AG08396 (cell line): ENCODE measurements around the gene MYBPC2.
"Not testable (repeated sequence)": the region's sequence is repeated elsewhere in the genome, so short reads cannot be mapped to it uniquely, and the experiment has no call there.

ENCODE experiments used
- DNase-seq: peaks from one replicate; pipeline ENCODE4 v3.0.0; 2012; ENCODE audit warnings: low spot score, mixed read lengths

Gene MYBPC2

GRCh38 chr19:50432221-50433028 lies at the start of gene MYBPC2:
MYBPC2 (plus strand) TSS chr19:50432892; CDS start chr19:50432954, 62 bp downstream.
- DNase-seq = no peak

- DNase-seq = peak; percentile 16
Measured at GRCh38 chr19:50383001-50383851, 49.5 kb upstream of the MYBPC2 start.

DNA sequence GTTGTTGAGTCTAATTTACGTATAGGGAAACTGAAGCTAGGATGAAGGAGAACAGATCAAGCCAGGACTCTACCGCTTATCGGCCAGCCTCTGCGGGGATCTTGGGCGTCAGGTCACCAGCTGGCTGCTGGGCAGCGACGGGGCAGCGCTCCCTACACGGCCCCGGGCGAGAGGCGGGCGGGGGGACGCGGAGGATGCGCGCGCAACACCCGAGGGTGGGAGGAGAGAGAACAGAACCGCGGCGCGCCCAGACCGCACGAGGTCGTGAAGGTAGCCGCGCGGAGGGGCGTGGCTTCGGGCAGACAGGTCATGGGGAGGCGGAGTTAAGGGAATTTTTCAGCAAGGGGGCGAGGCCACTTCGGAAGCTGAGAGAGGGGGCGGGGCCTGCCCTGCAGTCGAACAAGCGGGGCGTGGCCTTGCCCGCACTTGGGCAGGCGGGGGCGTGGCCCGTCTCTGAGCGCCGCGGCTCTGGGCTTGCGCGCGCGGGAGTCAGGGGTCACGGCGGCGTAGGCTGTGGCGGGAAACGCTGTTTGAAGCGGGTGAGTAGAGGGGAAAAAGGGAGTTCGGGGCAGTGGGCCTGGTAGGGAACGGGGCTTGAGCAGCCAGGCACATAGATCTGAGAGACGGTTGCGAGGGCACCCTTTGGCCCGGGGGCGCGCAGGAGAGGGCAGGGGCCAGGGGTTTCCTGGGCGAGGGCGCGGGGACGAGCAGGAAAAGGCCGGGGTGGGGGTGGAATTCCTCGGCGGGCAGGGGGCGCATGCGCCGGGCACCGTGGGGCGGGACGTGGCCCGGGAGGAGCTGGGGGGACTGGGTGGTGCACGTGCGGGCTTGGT lies 48.6 kb upstream of the MYBPC2 start, which contains the start of gene POLD1:
TSS of gene POLD1 (plus strand) at position 496 of the 833 bp plus-strand sequence. CDS start 14,505 bp downstream, outside the sequence.
- DNase-seq = peak; percentile 99

GRCh38 chr19:50384685-50385535 lies 47.8 kb upstream of the MYBPC2 start:
- peak; percentile 26 for DNase-seq

GRCh38 chr19:50387176-50387867 lies 45.4 kb upstream of the MYBPC2 start:
- DNase-seq = no peak

DNA sequence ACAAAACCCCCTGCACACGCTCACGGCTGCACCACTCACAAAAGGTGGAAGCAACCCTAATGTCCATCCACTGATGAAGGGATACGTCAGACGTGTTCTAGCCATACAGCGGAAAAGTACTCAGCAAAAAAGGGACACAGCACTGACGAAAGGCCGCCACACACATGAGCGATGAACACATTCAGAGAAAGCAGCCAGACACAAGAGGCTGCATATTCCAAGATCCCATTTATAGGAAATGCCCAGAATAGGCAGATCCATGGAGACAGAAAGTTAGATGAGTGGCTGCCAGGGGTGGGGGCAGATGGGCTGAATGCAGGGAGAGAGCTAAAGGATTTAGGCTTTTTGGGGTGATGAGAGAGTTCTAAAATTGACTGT lies 44.8 kb upstream of the MYBPC2 start:
- no peak for DNase-seq

- DNase-seq = not testable (repeated sequence)
Measured at GRCh38 chr19:50390295-50390694, 42.4 kb upstream of the MYBPC2 start.

GRCh38 chr19:50390952-50391351 lies 41.7 kb upstream of the MYBPC2 start:
- DNase-seq = not testable (repeated sequence)

GRCh38 chr19:50392759-50393158 lies 39.9 kb upstream of the MYBPC2 start:
- no peak for DNase-seq

GRCh38 chr19:50393589-50393988 lies 39.1 kb upstream of the MYBPC2 start:
- no peak for DNase-seq

DNA sequence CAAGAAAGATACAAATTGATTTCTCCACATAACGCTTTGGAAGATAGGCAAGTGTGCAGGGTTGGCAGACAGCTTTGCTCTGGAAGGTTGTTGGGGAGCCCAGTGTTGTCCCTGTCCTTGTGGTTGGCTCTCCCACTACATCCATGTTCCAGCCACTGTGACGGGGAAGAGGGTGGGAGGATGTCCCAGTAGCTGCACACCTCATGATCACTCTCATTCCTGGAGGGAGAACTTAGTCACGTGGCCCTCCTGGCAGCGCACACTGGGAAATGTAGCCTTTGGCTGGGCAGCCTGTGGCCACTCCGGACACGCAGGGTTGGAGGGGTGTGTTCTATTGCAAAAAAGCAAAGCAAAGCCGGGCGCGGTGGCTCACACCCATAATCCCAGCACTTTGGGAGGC lies 38.7 kb upstream of the MYBPC2 start:
- no peak for DNase-seq

DNA sequence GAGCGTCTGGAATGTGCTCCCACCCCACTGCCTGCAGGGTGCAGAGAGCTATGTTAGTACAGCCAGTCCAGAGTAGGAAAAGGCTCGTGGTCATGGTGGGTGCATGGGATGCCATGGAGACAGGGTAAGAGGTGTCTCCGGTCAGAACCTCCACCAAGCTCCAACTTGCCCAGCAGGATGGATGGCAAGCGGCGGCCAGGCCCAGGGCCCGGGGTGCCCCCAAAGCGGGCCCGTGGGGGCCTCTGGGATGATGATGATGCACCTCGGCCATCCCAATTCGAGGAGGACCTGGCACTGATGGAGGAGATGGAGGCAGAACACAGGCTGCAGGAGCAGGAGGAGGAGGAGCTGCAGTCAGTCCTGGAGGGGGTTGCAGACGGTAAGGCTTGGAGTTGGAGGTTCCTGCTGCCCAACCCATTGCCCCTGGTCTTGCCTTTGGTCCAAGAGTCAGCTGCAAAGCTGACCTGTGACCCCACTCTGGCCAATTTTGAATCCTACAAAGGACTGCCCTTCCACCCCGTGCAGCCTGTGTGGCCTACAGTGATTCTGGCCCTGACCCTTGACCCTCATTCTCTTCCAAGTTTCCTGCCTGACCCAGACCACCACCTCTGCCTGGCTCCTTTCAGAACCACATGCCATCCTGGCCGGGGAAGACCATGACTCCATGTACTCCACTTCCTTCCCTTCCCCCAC lies 33.9 kb upstream of the MYBPC2 start:
- no peak for DNase-seq

DNA sequence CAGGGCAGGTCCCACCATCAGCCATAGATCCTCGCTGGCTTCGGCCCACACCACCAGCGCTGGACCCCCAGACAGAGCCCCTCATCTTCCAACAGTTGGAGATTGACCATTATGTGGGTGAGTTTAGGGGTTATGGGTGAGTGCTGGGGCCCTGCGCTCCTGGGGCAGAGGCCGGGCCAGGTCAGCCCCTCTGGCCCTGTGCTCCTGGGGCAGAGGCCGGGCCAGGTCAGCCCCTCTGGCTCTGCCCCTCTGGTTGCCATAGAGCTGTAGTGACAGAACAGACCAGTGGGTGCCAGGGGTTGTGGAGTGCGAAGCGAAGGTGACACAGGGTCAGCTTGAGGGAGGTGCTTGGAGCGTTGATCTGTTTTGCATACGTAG lies 33.3 kb upstream of the MYBPC2 start:
- DNase-seq = no peak

GRCh38 chr19:50401605-50402450 lies 30.9 kb upstream of the MYBPC2 start:
- DNase-seq = no peak

DNA sequence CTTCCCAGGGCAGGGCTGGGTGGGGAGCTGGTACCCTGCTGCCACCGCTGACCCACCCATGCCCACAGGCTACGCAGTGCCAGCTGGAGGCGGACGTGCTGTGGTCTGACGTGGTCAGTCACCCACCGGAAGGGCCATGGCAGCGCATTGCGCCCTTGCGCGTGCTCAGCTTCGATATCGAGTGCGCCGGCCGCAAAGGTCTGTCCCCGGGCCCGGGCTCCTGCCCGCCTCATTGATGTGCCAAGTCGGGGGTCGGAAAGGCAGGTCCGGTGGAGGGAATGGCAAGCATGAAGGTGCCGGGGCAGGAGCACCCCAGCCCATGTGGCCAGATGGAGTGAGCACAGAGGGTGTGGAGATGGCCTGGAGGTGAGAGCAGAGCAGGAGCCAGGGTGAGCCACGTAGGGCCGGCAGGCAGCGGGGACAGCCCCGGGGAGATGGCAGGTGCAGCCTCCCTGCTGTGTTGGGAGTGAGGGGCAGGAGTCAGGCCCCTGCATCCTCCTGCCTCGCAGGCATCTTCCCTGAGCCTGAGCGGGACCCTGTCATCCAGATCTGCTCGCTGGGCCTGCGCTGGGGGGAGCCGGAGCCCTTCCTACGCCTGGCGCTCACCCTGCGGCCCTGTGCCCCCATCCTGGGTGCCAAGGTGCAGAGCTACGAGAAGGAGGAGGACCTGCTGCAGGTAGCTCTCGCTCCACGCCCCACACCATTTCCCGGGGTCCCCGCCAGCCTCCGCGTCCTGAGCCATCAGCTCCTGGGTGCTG lies 30.0 kb upstream of the MYBPC2 start:
- DNase-seq = no peak

- no peak for DNase-seq
Measured at GRCh38 chr19:50406156-50406820, 26.4 kb upstream of the MYBPC2 start.

DNA sequence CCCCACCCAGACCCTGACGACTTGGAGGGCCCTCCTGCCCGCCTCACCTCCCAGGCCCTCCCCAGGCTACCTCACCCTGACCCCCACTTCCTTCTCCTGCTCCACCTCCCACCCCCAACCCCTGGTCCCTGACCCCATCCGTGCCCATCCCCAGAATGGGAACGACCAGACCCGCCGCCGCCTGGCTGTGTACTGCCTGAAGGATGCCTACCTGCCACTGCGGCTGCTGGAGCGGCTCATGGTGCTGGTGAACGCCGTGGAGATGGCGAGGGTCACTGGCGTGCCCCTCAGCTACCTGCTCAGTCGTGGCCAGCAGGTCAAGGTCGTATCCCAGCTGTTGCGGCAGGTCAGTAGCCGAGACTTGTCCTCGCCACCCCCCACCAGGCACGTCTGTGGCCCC lies 25.9 kb upstream of the MYBPC2 start:
- DNase-seq = no peak

DNA sequence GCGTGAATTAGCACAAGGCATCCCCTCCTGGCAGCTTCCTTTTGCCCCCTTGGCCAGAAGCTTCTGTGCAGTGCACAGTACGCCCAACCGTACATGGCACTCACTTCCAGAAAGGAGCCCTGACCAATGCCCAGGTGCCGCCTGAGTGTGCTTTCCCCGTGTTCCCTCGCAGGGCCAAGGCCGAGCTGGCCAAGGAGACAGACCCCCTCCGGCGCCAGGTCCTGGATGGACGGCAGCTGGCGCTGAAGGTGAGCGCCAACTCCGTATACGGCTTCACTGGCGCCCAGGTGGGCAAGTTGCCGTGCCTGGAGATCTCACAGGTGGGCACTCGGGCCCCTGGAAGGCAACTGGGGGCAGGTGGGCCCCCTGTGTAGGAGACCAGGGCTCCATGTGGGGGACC lies 23.3 kb upstream of the MYBPC2 start:
- DNase-seq = no peak
